Right lobe of liver (tissue), 6 donors: ENCODE results near the gene ADD2. TPM values are rescaled to one million over a fixed set of nuclear protein-coding genes. Genes with fewer than 3 reads are reported as not detected.

Source experiments
- ATAC-seq, 4 donors: fragments of 200-7000 bp; cut with Tn5 transposase; one replicate each; pipeline ENCODE4 v1.9.1; 2020; ENCODE audit warnings: mild to moderate bottlenecking in 4 of 4, moderate library complexity in 4 of 4
- DNase-seq, 3 donors: peaks; one replicate each; pipeline ENCODE4 v3.0.0-alpha.2; 2020
- H3K27ac ChIP-seq, 3 donors: fragments of 200-600 bp; one replicate each; pipeline ENCODE4 v1.8.0; 2022
- H3K27me3 ChIP-seq, 2 donors: fragments of 200-600 bp; one replicate each; pipeline ENCODE4 v1.8.0; 2022
- H3K36me3 ChIP-seq, 4 donors: fragments of 200-600 bp; sonication (generic) in 1 of 4; one replicate each; pipeline versions ENCODE4 v1.5.1 to v1.8.0; 2017 to 2022; ENCODE audit warnings: control low read depth in 1 of 4
- H3K4me1 ChIP-seq, 4 donors: fragments of 200-600 bp; sonication (generic) in 1 of 4; one replicate each; pipeline versions ENCODE4 v1.5.1 to v1.8.0; 2017 to 2022; ENCODE audit warnings: control low read depth in 1 of 4
- H3K4me3 ChIP-seq, 3 donors: fragments of 200-600 bp; one replicate each; pipeline ENCODE4 v1.8.0; 2022
- H3K9me3 ChIP-seq, 4 donors: fragments of 200-600 bp; sonication (generic) in 1 of 4; one replicate each; pipeline versions ENCODE4 v1.5.1 to v1.8.0; 2017 to 2022; ENCODE audit warnings: control low read depth in 1 of 4
- CTCF ChIP-seq, 4 donors: fragments of 200-600 bp in 3 of 4; fragments of 450-650 bp in 1 of 4; IDR thresholded peaks; one replicate each; pipeline versions ENCODE4 v1.5.1 to v1.8.0; 2016 to 2022; ENCODE audit warnings: antibody characterized with exemption in 4 of 4, mild to moderate bottlenecking in 2 of 4
- POLR2A ChIP-seq: fragments of 450-650 bp; IDR thresholded peaks from one replicate; pipeline ENCODE4 v1.6.1; 2017; ENCODE audit warnings: antibody characterized with exemption, mild to moderate bottlenecking
- WGBS: methylation state at CpG from one replicate; pipeline ENCODE4 v1.1.6; 2018; ENCODE audit warnings: low coverage, low lambda C conversion rate; ENCODE audit not compliant: insufficient coverage; ENCODE audit errors: missing lambda C conversion rate; 5-methylcytosine and 5-hydroxymethylcytosine counted together
- intact Hi-C, 2 donors: fragments of 100-400 bp; cut with DNase I; formaldehyde crosslinking; loops; one replicate each; pipeline versions ENCODE4 v1.11.2 to v1.14.1; 2022
- total RNA-seq, 6 experiments: library from RNA; depleted of rRNA in 2 of 6; stranded (reverse); fragments of >200 nt in 2 of 6; fragmentation: NEBNext Ultra II Directional in 3 of 6; extraction: Animal tissue kit (Norgen Biotek cat#: 25700) in 3 of 6; gene quantifications; one replicate each; pipeline versions ENCODE4 v1.1.0 to v1.2.4, GENCODE V29; 2016 to 2023
- donor health status: DM: no; HTN: yes; CAD: no.
- donor health status: DM: no; HTN: no; CAD: no.
- donor health status: DM: no; HTN: no; CAD: no.
- donor health status: DM: no; HTN: yes; CAD: no.
- donor health status: DM: no; HTN: yes; CAD: no.

The ADD2 gene
- total RNA-seq, 6 experiments from 2014 or later: under 0.01 to 1.00 (median 0.14) TPM; not detected in 1

DNA sequence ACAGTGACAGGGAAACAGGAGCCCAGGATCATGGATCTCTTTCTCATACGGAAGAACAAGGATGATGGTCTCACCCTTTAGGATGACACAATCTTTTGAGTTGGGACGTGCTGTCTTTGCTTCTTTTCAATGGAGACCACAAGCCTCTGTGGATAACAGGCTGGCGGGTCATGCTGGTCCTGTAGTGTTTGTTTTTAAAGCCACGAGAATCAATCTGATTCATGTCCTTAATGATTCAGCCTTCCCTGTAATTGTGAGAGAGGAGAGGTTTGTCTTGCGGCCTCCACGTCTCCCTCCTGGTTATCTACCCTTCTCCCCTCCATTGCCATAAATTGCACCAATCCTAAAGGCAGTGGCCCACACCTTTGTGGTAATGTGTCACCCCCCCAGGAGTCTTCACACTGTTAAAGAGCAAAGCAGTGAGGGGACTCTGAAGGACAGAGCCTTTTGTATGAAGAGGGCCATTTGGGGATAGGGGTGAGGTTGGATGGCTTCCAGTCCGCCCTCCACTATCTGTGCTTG is 126.7 kb downstream of the ADD2 start:
- no peak overlapping the region for H3K27ac ChIP-seq
- 61% methylated on average over 7 of the region's 7 CpGs for WGBS
- no peaks in the 10 kb centered on the region for H3K9me3 ChIP-seq
- H3K36me3 ChIP-seq: no peaks in the 10 kb centered on the region
- H3K4me1 ChIP-seq: no peaks in the 10 kb centered on the region
- no peak for ATAC-seq
- H3K4me3 ChIP-seq: no peak overlapping the region
- no peak for TF ChIP-seq POLR2A
- TF ChIP-seq CTCF (IDR thresholded peaks at IDR 0.05): no peak
- DNase-seq: no peak
- H3K27me3 ChIP-seq: no peaks in the 10 kb centered on the region
- intact Hi-C loops: no loop called here

DNA sequence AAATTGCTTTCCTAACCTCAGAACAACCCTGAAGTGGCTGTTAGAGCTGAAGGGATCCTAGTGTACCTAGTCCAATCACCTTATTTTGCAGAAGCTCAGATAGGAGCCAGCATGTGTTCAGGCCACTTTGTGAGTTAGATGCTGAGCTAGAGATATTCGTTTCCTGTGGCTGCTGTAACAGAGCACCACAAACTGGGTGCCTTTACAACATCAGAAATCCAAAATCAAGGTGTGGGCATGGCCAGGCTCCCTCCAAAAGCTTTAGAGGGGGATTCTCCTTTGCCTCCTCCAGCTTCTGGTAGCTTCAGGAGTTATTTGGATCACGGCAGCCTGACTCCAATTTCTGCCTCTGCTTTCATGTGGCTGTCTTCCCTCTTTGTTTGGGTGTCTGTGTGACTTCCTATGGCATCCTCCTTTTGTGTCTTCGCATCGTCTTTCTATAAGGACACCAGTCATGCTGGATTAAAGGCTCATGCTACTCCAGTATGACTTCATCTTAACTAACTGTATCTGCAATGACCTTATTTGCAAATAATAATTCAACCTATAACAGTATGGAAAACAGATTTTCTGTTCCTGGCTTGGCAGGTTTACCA is 128.1 kb downstream of the ADD2 start:
- no peak for ATAC-seq
- TF ChIP-seq CTCF (IDR thresholded peaks at IDR 0.05) (no peak), POLR2A (no peak)
- Histone ChIP-seq H3K36me3 (no peaks in the 10 kb centered on the region), H3K4me1 (no peaks in the 10 kb centered on the region), H3K27me3 (no peaks in the 10 kb centered on the region), H3K9me3 (no peaks in the 10 kb centered on the region), H3K4me3 (no peak overlapping the region), H3K27ac (no peak overlapping the region)
- DNase-seq: no peak
- intact Hi-C loops: no loop called here
- 44% methylated on average over 4 of the region's 4 CpGs for WGBS

GRCh38 chr2:70638561-70638960 is 129.4 kb downstream of the ADD2 start:
- H3K27ac ChIP-seq: no peak overlapping the region
- intact Hi-C loops: no loop called here
- no peaks in the 10 kb centered on the region for H3K36me3 ChIP-seq
- ATAC-seq: no peak
- no peak overlapping the region for H3K4me3 ChIP-seq
- no peaks in the 10 kb centered on the region for H3K9me3 ChIP-seq
- H3K4me1 ChIP-seq: no peaks in the 10 kb centered on the region
- H3K27me3 ChIP-seq: no peaks in the 10 kb centered on the region
- no peak for TF ChIP-seq POLR2A
- WGBS: 46% methylated on average over 2 of the region's 2 CpGs
- no peak for DNase-seq

GRCh38 chr2:70633508-70633907 is 134.5 kb downstream of the ADD2 start:
- WGBS: 33% methylated on average over 1 of the region's 1 CpG
- no peak for ATAC-seq
- Histone ChIP-seq H3K36me3 (no peaks in the 10 kb centered on the region), H3K4me3 (no peak overlapping the region), H3K9me3 (no peaks in the 10 kb centered on the region), H3K27ac (no peak overlapping the region), H3K27me3 (no peaks in the 10 kb centered on the region), H3K4me1 (no peaks in the 10 kb centered on the region)
- no peak for DNase-seq
- intact Hi-C loops: no loop called here
- no peak for TF ChIP-seq POLR2A

DNA sequence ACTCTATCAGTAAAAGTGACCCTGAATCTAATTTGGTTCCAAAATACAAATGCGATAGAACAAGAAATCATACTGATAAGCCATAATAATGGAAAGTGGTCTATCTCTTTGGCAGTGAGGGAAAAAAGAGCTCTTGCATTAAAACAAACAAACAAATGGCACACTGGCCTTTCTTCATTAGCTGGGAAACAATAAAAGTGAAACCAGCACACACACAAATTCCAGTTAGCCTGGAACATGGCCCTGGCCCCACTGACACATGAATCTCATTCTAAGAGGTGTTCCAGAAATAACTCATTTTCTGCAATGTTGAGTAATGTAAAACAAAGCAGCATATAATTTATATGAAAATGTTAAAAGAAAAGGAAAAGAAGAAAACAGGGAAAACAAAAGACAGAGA is 135.0 kb downstream of the ADD2 start:
- intact Hi-C loops: no loop called here
- ATAC-seq: peak in 1 of 4 donors; percentile 37

More for the DNA sequence above, 135.0 kb downstream of the ADD2 start:
- no peak overlapping the region for H3K27ac ChIP-seq
- DNase-seq: no peak
- H3K4me3 ChIP-seq: no peak overlapping the region
- TF ChIP-seq POLR2A (no peak), CTCF (IDR thresholded peaks at IDR 0.05) (no peak)
- H3K9me3 ChIP-seq: no peaks in the 10 kb centered on the region
- no peaks in the 10 kb centered on the region for H3K36me3 ChIP-seq
- H3K27me3 ChIP-seq: no peaks in the 10 kb centered on the region
- H3K4me1 ChIP-seq: no peaks in the 10 kb centered on the region
- 80% methylated on average over 1 of the region's 1 CpG for WGBS
